Prostate gland (tissue), 2 donors: ENCODE data around the gene SLC25A47. TPM values are rescaled to one million over a fixed set of nuclear protein-coding genes. Genes with fewer than 3 reads are reported as not detected.
A peak's percentile ranks its signal among the peaks of the same experiment; 100 is the strongest.
"Not testable (repeated sequence)": the region's sequence is repeated elsewhere in the genome, so short reads cannot be mapped to it uniquely, and the experiment has no call there.

Source experiments
- DNase-seq: peaks from one replicate; pipeline ENCODE4 v3.0.0-alpha.2; 2019; ENCODE audit warnings: low spot score
- H3K27ac ChIP-seq, 2 donors: fragments of 200-600 bp; sonication (generic); 2 replicates each; pipeline ENCODE4 v1.5.1; 2017 to 2019
- H3K27me3 ChIP-seq: fragments of 200-600 bp; sonication (generic); replicated peaks from 2 replicates; pipeline ENCODE4 v1.5.1; 2019; ENCODE audit not compliant: insufficient read depth
- H3K36me3 ChIP-seq, 2 donors: fragments of 200-600 bp; sonication (generic); 1 replicate in 1 of 2; 2 replicates in 1 of 2; pipeline versions ENCODE4 v1.5.1 to v1.8.1; 2017 to 2019
- H3K4me1 ChIP-seq: fragments of 200-600 bp; sonication (generic); replicated peaks from 2 replicates; pipeline ENCODE4 v1.5.1; 2019
- H3K4me3 ChIP-seq, 2 donors: fragments of 200-600 bp; sonication (generic); 2 replicates each; pipeline ENCODE4 v1.5.1; 2017 to 2019
- H3K9me3 ChIP-seq: fragments of 200-600 bp; sonication (generic); 2 replicates; pipeline ENCODE4 v1.5.1; 2017
- POLR2A ChIP-seq: fragments of 450-650 bp; IDR thresholded peaks from one replicate; pipeline ENCODE4 v1.6.1; 2016; ENCODE audit warnings: antibody characterized with exemption, mild to moderate bottlenecking
- POLR2AphosphoS5 ChIP-seq: sonication (generic); formaldehyde crosslinking; IDR thresholded peaks from one replicate; pipeline ENCODE4 v1.6.1; 2017; ENCODE audit warnings: antibody characterized with exemption
- WGBS: methylation state at CpG from one replicate; pipeline ENCODE4 v1.1.5; 2018; 5-methylcytosine and 5-hydroxymethylcytosine counted together
- intact Hi-C: fragments of 100-400 bp; cut with DNase I; formaldehyde crosslinking; loops from one replicate; pipeline ENCODE4 v1.14.2; 2022
- total RNA-seq, 2 donors: library from RNA; depleted of rRNA; stranded (reverse); fragments of >200 nt; gene quantifications; one replicate each; pipeline ENCODE4 v1.1.0, GENCODE V29; 2016
- TF ChIP-seq, protein P1 (sequence below), 4 experiments: fragments of 200-600 bp in 2 of 4; fragments of 450-650 bp in 2 of 4; sonication (generic) in 2 of 4; IDR thresholded peaks; 1 replicate in 3 of 4; 2 replicates in 1 of 4; pipeline ENCODE4 v1.5.1; 2016 to 2019; ENCODE audit warnings: antibody characterized with exemption in 4 of 4, mild to moderate bottlenecking in 2 of 4, moderate library complexity in 2 of 4

The SLC25A47 gene
- total RNA-seq, 2 donors from 2014 or later: 0.51 TPM; not detected in 1

DNA sequence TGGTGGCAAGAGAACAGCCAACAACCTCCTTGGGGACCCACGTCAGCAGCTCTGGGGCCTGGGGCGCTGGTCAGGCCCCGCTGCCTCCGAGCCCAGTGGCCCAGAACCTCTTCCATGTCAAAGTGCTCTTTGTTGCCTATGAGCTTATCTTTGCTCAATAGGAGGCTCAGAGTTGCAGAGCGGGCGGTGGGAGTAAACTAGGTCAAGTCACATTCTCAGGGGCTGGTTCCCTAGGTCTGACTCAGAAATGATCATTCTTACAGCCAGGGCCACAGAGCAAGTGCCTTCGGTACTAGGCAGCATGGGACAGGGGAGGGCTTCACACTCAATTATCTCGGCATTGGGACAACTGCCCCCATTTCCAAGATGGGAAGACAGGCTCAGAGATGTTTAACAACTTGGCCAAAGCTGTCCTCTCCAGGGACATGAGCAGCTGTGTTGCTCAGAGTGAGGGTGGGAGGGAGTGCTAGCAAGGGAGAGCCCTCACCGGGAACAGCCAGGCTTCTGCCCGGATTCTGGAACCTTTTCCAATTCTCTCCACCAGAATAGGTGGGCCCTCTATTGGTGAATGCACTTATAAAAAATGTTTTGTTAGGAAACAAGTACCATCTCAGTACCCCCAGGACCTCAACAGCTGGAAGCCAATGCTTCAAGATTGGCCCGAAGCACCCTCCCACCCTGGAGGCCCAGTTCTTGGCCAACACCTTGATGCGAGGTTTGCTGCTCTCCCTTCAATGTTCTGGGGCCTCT, 28.8 kb upstream of the SLC25A47 start:
- DNase-seq: no peak
- Histone ChIP-seq H3K27me3 (no peaks in the 10 kb centered on the region), H3K4me3 (no peak overlapping the region), H3K9me3 (no peaks in the 10 kb centered on the region), H3K27ac (no peak overlapping the region), H3K36me3 (peaks cover 0 to 4% of the 10 kb centered on the region in 2 donors), H3K4me1 (peaks cover 12% of the 10 kb centered on the region)
- TF ChIP-seq, protein P1, sequence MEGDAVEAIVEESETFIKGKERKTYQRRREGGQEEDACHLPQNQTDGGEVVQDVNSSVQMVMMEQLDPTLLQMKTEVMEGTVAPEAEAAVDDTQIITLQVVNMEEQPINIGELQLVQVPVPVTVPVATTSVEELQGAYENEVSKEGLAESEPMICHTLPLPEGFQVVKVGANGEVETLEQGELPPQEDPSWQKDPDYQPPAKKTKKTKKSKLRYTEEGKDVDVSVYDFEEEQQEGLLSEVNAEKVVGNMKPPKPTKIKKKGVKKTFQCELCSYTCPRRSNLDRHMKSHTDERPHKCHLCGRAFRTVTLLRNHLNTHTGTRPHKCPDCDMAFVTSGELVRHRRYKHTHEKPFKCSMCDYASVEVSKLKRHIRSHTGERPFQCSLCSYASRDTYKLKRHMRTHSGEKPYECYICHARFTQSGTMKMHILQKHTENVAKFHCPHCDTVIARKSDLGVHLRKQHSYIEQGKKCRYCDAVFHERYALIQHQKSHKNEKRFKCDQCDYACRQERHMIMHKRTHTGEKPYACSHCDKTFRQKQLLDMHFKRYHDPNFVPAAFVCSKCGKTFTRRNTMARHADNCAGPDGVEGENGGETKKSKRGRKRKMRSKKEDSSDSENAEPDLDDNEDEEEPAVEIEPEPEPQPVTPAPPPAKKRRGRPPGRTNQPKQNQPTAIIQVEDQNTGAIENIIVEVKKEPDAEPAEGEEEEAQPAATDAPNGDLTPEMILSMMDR (IDR thresholded peaks at IDR 0.05): no peak
- TF ChIP-seq POLR2A (no peak), POLR2AphosphoS5 (no peak)
- WGBS: 76% methylated on average over 12 of the region's 12 CpGs
- intact Hi-C loops: no loop called here

DNA sequence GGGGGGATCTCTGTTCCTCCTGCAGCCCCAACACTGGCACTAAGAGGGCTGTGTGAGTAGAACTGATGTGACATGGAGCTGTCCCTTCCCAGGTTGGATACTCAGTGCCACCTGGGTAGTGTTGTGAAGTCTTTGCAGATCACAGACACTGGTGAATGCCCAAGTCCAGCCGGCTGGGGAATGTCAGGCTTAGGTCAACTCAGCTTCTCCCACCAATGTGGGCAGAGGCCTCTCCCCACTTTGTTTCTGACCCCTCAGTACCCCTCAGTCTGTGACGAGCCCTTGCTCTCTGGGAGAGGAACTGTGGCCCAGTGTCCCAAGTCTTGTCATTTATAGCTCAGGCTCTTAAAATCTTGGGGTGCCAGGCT, 28.2 kb upstream of the SLC25A47 start:
- Histone ChIP-seq H3K9me3 (no peaks in the 10 kb centered on the region), H3K27me3 (no peaks in the 10 kb centered on the region), H3K4me3 (no peak overlapping the region), H3K27ac (no peak overlapping the region), H3K4me1 (peaks cover 12% of the 10 kb centered on the region), H3K36me3 (peaks cover 0 to 4% of the 10 kb centered on the region in 2 donors)
- 86% methylated on average over 2 of the region's 2 CpGs for WGBS
- intact Hi-C loops: no loop called here
- TF ChIP-seq POLR2A (no peak), POLR2AphosphoS5 (no peak)
- TF ChIP-seq, protein P1 (IDR thresholded peaks at IDR 0.05): no peak
- DNase-seq: no peak

DNA sequence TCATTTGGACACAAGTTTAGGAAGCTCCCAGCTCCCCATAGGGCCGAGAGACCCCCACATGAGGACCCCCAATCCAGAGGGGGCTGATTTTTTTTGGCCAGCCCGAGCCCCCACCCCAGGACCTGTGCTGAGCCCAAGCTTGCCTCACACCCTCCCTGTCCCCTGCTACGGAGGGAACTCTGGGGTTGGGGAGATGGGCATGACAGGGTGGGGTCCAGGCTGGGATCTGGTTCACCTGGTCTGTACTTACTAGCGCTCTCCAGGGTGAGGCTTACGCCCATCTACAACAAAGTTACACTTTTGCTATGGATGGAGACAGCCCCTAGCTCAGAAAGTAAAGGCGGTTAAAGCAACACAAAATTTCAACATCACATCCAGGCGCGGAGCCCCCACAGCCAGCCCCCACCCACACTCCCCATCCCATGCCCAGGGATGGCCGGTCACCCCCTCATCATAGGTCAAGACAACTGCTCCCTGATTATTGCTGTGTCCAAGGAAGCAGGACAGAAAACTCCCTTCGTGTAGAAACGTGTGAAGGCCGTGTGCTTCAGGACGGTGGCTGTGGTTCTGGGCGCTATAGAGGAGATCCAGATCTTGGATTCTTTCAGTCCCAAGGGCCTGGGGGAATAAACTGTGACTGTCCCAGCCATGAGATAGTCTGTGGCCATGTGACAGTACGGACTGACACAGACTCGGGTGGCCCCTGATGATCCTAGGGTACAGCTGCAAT, 27.6 kb upstream of the SLC25A47 start:
- TF ChIP-seq POLR2AphosphoS5 (no peak), POLR2A (no peak)
- TF ChIP-seq, protein P1 (IDR thresholded peaks at IDR 0.05): no peak
- Histone ChIP-seq H3K4me1 (peaks cover 12% of the 10 kb centered on the region), H3K4me3 (no peak overlapping the region), H3K27ac (no peak overlapping the region), H3K36me3 (peaks cover 0 to 4% of the 10 kb centered on the region in 2 donors), H3K9me3 (no peaks in the 10 kb centered on the region), H3K27me3 (no peaks in the 10 kb centered on the region)
- 95% methylated on average over 16 of the region's 16 CpGs for WGBS
- intact Hi-C loops: no loop called here
- no peak for DNase-seq

DNA sequence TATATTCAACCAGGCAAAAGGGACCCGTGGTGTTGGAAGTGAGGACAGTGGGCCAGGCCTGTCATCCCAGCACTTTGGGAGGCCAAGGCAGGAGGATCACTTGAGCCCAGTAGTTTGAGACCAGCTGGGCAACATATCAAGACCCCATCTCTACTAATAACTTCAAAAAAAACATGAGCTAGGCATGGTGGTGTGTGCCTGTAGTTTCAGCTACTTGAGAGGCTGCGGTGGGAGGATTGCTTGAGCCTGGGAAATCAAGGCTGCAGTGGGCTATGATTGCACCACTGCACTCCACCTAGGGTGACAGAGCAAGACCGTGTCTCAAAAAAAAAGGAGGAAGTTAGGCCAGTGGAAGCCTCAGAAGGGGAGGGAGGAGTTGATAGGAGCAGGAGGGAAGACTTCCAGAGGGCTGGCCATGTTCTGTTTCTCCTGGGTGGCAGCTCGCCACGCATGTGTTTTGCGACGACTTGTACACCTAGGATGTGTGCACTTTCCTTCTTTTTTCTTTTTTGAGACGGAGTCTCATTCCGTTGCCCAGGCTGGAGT, 27.0 kb upstream of the SLC25A47 start:
- Histone ChIP-seq H3K4me1 (peaks cover 12% of the 10 kb centered on the region), H3K27ac (peak overlapping the region; percentile 68 to 76), H3K9me3 (no peaks in the 10 kb centered on the region), H3K27me3 (no peaks in the 10 kb centered on the region), H3K36me3 (peaks cover 0 to 4% of the 10 kb centered on the region in 2 donors), H3K4me3 (no peak overlapping the region)
- no peak for DNase-seq
- 74% methylated on average over 9 of the region's 9 CpGs for WGBS
- TF ChIP-seq, protein P1 (IDR thresholded peaks at IDR 0.05): no peak
- no peak for TF ChIP-seq POLR2AphosphoS5
- no peak for TF ChIP-seq POLR2A
- intact Hi-C loops: no loop called here

DNA sequence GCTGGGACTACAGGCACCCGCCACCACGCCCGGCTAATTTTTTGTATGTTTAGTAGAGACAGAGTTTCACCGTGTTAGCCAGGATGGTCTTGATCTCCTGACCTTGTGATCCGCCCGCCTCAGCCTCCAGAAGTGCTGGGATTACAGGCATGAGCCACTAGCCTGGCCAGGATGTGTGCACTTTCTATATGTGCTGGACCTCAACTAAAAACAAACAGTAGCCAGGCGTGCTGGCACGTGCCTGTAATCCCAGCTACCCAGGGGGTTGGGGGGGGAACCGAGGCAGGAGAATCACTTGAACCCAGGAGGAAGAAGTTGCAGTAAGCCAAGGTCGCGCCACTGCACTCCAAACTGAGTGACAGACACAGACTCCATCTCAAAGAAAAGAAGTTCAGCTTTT, 26.4 kb upstream of the SLC25A47 start:
- intact Hi-C loops, H3K9me3 ChIP-seq, H3K4me3 ChIP-seq, H3K27me3 ChIP-seq, DNase-seq, H3K36me3 ChIP-seq: not testable (repeated sequence)
- WGBS: 81% methylated on average over 11 of the region's 11 CpGs
- peaks cover 12% of the 10 kb centered on the region for H3K4me1 ChIP-seq
- H3K27ac ChIP-seq: peak overlapping the region; percentile 68 to 76
